Stimulated activated CD8-positive, alpha-beta memory T cell treated with anti-CD3 and anti-CD28 coated beads, Interleukin-15, amount 100 ng/mL, for 4 hours (primary cell): ENCODE measurements around the gene RPL37A.

Source experiments
- DNase-seq, 2 donors: peaks; one replicate each; pipeline ENCODE4 v3.0.0-alpha.2; 2020; ENCODE audit warnings: low read depth in 2 of 2

Gene RPL37A

DNA sequence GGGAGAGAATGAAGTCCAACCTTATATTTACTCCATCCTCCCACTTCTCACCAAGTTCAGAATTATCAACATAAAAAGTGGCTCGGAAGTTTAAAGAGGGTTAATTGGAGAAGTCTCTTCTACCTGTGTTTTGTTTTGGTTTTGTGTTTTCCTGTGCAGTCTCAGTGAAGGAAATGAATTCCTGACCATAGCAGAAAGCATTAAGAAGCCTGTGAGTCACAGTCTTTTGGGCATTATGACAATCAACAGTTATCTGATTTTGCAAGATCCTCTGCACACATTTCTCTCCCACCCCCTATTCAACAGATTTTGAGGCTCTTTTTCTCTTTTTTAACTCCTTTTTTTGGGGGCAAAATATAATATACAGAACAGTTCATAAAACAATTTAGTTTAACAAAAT lies 8.6 kb upstream of the RPL37A start:
- no peak for DNase-seq

GRCh38 chr2:216491793-216492596 lies 6.6 kb upstream of the RPL37A start:
- DNase-seq, result no peak

- DNase-seq, result no peak
These were observed 5.9 kb upstream of the RPL37A start for GRCh38 chr2:216492597-216493333.

DNA sequence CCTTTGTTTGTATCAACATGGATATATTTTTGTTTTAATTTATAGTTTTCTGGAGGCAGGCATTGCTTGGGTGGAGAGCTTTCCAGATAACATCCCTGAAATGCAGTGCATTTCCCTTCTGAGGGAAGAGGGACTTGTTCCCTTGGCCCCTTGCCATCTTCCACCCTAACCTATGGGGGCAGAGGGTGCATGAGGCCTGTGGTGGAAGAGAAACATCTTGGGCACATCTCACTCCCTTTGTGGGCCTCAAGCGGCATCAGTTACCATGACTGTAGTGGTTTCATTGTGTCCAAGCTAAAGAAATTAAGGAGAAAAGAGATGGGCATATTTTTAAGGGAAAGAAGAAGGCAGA lies 5.3 kb upstream of the RPL37A start:
- no peak for DNase-seq

DNA sequence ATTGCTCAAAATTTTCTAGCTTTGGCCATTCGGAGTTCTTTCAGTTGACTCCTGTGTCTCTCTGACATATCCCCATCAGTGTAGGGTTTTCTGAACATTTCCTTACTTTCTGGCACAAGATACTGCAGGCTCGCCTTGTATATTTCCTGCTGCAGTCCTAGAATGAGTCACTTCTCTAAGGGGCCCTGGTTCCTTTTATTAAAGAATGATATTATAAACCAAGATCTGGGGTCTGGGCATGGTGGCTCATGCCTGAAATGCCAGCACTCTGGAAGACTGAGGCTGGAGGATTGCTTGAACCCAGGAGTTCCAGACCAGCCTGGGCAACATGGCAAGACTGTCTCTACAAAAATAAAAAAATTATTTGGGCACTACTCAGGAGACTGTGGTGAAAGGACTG lies 3.0 kb upstream of the RPL37A start:
- no peak for DNase-seq

DNA sequence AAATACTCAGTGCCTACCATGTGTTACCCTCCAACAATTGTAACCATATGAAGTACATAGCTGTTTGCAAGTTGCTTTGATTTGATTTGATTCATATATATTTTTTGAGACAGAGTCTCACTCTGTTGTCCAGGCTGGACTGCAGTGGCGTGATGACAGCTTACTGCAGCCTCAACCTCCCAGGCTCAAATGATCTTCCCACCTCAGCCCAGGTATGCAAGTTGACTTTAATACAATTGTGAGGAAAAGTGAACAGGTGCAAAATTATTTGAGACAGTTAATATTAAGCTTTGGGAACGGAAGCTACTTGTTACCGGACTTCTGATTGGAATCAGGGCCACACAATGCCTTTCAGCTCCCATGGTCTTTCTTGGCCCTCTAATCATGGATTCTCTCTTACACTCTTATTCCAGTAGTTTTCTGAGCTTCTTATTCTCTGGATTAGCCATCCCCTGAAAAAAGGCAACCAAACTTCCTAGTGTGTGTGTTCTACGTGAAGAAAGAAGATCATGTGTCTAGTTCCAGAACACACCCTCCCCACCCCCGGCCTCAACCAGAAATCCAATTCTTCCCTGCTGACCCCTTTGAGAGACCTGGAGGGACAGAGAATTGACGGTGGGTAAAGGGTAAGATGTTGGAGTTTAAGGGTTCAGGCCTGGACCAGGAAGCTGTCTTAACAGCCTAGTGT lies 1.1 kb upstream of the RPL37A start:
- DNase-seq, result no peak

DNA sequence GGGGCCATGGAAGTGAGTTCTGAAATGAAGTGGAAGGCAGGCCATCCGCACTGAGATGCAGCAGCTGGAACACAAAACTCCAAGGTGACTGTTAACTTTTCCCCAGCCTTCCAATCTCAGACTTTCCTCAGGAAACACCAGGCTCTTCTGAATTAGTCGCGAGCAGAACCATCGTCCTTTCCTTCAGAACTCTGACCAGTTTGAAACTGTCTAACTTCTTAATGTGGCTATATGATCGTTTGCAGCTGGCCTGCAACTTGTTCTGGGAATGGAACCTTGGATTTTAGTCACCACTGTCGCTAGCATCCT lies 620 bp upstream of the RPL37A start:
- no peak for DNase-seq

- DNase-seq, result no peak
These were observed 1.1 kb downstream of the RPL37A start for GRCh38 chr2:216499641-216500218.

DNA sequence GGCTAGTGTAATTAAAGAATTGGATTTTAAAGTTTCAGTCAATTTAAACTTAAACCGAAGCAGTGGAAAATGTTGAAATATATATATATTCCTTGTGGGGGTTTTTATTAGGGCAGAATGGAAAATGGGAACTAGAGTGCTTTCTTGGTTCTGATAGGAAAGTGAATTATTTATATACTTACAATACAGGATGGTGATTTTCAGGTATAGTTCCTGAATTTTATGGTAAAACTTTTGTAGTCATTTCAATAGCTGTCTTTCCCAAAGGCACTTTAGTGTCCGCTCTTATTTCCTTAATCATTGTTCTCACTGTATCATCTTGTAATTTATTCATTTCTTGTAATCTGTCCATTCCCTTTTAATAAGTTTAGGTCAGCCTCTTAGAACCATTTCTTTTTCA lies 1.9 kb downstream of the RPL37A start:
- DNase-seq, result no peak

DNA sequence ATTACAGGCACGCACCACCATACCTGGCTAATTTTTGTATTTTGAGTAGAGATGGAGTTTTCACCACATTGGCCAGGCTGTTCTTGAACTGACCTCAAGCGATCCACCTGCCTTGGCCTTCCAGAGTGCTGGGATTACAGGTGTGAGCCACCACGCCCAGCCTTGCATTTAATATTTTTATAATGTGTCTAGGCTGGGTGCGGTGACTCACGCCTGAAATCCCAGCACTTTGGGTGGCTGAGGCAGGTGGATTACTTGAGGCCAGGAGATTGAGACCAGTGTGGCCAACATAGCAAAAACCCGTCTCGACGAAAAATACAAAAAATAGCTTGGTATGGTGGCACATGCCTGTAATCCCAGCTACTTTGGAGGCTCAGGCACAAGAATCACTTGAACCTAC lies 3.2 kb downstream of the RPL37A start:
- DNase-seq, result no peak

- DNase-seq, result no peak
These were observed 3.9 kb downstream of the RPL37A start for GRCh38 chr2:216502381-216503158.

DNA sequence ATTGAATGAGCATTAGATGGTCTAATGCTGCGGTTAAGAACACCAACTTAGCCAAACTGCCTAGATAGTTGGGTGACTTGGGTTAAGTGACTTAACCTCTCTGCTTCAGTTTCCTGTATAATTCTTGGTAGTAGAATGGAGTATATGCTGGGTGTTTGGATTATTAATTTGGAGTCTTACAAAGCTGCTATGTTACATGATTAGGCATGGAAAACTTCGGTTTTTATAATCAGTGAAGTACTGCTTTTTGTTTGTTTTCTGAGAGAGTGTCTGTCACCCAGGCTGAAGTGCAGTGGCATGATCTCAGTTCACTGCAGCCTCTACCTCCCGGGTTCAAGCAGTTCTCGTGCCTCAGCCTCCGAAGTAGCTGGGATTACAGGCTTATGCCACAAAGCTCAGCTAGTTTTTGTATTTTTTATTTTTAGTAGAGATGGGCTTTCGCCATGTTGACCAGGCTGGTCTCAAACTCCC lies 4.5 kb downstream of the RPL37A start:
- DNase-seq, result no peak

GRCh38 chr2:216503697-216504375 lies 5.2 kb downstream of the RPL37A start:
- DNase-seq, result no peak

GRCh38 chr2:216504376-216504762 lies 5.7 kb downstream of the RPL37A start:
- no peak for DNase-seq

- DNase-seq, result no peak
These were observed 6.8 kb downstream of the RPL37A start for GRCh38 chr2:216505133-216506106.

DNA sequence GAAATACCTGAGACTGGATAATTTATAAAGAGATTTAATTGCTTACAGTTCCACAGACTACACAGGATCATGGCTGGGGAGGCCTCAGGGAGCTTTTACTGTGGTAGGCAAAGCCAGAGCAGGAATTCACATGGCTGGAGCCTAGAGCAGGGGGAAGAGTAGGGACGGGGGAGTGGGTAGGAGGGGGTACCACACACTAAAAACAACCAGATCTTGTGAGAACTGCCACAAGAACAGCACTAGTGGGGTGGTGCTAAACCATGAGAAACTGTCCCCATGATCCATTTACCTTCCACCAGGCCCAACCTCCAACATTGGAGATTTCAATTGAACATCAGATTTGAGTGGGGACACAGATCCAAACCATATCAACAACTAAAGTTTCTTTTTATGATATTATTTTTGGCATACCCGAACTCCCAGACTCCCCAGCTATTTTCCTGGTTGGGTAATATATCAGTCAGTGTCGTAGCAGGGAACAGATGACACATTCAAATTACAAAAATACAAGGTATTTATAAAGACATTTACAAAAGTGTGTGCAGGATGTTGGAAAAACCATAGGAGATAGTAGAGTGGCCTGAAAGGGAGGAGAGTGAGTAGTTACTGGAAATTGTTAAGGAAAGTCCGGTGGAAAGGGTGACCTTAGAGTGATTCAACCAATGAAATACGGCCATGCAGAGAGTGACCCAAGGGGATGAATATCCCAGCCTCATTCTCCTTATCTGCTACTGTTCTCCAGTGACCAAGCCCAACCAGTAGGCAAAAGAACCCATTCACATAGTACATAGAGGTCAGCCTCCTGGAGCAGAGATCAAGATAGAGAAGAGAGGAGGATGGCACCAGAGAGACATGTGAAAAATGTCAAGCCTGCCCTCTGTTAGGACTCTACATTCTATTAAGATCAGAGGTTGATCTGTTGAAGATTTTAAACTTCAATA lies 8.8 kb downstream of the RPL37A start:
- no peak for DNase-seq

DNA sequence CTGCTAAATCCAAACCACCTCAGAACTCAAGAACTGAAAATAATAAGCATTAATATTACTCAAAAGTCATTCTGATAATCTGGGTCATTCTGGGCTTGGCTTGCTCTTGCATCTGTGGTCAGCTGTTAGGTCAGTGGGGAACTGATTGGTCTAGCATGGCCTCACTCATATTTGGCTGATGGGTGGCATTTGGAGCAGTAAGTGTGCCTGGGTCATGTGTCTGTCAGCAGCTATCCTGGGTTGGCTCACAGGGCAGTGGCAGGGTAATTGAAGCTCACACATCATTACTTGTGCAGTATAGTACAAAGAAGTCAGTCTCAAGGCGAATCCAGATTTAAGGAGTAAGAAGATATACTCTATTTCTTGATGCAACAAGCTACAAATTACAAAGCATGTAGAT lies 9.6 kb downstream of the RPL37A start:
- no peak for DNase-seq

DNA sequence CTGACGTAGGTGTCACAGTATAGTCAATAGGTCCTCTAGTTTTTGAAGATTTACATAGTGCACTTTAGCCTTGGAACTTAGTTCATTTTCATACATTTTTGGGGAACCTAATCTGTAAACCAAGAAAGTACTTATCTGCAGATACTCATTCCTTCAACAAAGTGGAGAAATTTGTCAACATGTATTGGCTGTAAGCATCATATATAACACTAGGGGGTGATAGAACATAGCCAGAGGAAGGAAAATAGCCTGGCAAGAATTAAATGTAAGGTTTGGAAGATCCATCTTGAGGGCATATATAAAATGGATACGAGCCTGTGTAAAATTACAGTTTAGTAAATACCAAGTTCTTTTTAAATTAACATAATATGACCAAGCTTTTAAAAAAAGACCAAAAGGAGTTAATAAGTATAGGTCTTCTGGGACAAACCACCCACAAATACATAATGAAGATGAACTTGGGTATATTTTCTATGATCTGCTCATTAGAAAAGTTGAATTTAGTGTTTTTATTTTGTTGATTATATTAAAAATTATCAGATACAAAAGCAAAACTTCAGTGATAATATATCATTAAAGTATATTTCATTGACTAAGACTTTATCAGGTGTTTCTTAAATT lies 18.2 kb downstream of the RPL37A start:
- no peak for DNase-seq
